ENCODE data around the gene DPT. TPM values are rescaled to one million over a fixed set of nuclear protein-coding genes. Genes with fewer than 3 reads are reported as not detected.

DPT gene
- total RNA-seq, 1 donor, result 4.3 TPM

- no peak for TF ChIP-seq CTCF (IDR thresholded peaks at IDR 0.05; ENCODE audit: extremely low read depth, low read depth, low read length)
- peaks cover 17% of the 10 kb centered on the region for H3K4me1 ChIP-seq (ENCODE audit: insufficient read depth, low read length)
- H4K20me1 ChIP-seq (ENCODE audit: insufficient read depth, low read length), result no peaks in the 10 kb centered on the region
- no peaks in the 10 kb centered on the region for H3K9me3 ChIP-seq (ENCODE audit: low read depth, low read length)
- no peak overlapping the region for H3K4me2 ChIP-seq (ENCODE audit: insufficient read depth, low read length)
- H3K27ac ChIP-seq (ENCODE audit: low read depth, low read length), result no peak overlapping the region
- H3K79me2 ChIP-seq (ENCODE audit: insufficient read depth, low read length), result no peaks in the 10 kb centered on the region
- DNase-seq (ENCODE audit: insufficient read length, low spot score, missing footprints), result no peak
- no peak overlapping the region for H3K4me3 ChIP-seq (ENCODE audit: insufficient read depth, low read length)
- H3K36me3 ChIP-seq (ENCODE audit: insufficient read depth, low read length), result no peaks in the 10 kb centered on the region
- no peak overlapping the region for H2AFZ ChIP-seq (ENCODE audit: low read length)
- H3K27me3 ChIP-seq (ENCODE audit: insufficient read depth, low read length), result no peaks in the 10 kb centered on the region
Measured at GRCh38 chr1:168706391-168706992, 22.5 kb downstream of the DPT start.

GRCh38 chr1:168700575-168701268, 28.3 kb downstream of the DPT start:
- Histone ChIP-seq H3K27ac (ENCODE audit: low read depth, low read length) (no peak overlapping the region), H3K36me3 (ENCODE audit: insufficient read depth, low read length) (no peaks in the 10 kb centered on the region), H3K4me2 (ENCODE audit: insufficient read depth, low read length) (no peak overlapping the region), H4K20me1 (ENCODE audit: insufficient read depth, low read length) (no peaks in the 10 kb centered on the region), H2AFZ (ENCODE audit: low read length) (no peak overlapping the region), H3K27me3 (ENCODE audit: insufficient read depth, low read length) (no peaks in the 10 kb centered on the region), H3K4me1 (ENCODE audit: insufficient read depth, low read length) (no peaks in the 10 kb centered on the region), H3K9me3 (ENCODE audit: low read depth, low read length) (no peaks in the 10 kb centered on the region), H3K79me2 (ENCODE audit: insufficient read depth, low read length) (no peaks in the 10 kb centered on the region), H3K4me3 (ENCODE audit: insufficient read depth, low read length) (no peak overlapping the region)
- TF ChIP-seq CTCF (IDR thresholded peaks at IDR 0.05; ENCODE audit: extremely low read depth, low read depth, low read length), result no peak
- DNase-seq (ENCODE audit: insufficient read length, low spot score, missing footprints), result no peak

- no peak for TF ChIP-seq CTCF (IDR thresholded peaks at IDR 0.05; ENCODE audit: extremely low read depth, low read depth, low read length)
- Histone ChIP-seq H3K27me3 (ENCODE audit: insufficient read depth, low read length) (no peaks in the 10 kb centered on the region), H3K4me1 (ENCODE audit: insufficient read depth, low read length) (no peaks in the 10 kb centered on the region), H2AFZ (ENCODE audit: low read length) (no peak overlapping the region), H4K20me1 (ENCODE audit: insufficient read depth, low read length) (no peaks in the 10 kb centered on the region), H3K79me2 (ENCODE audit: insufficient read depth, low read length) (no peaks in the 10 kb centered on the region), H3K27ac (ENCODE audit: low read depth, low read length) (no peak overlapping the region), H3K4me3 (ENCODE audit: insufficient read depth, low read length) (no peak overlapping the region), H3K9me3 (ENCODE audit: low read depth, low read length) (no peaks in the 10 kb centered on the region), H3K4me2 (ENCODE audit: insufficient read depth, low read length) (no peak overlapping the region), H3K36me3 (ENCODE audit: insufficient read depth, low read length) (no peaks in the 10 kb centered on the region)
- no peak for DNase-seq (ENCODE audit: insufficient read length, low spot score, missing footprints)
Measured at GRCh38 chr1:168698453-168698852, 30.6 kb downstream of the DPT start.

GRCh38 chr1:168697356-168698126, 31.5 kb downstream of the DPT start:
- Histone ChIP-seq H3K27me3 (ENCODE audit: insufficient read depth, low read length) (no peaks in the 10 kb centered on the region), H3K4me2 (ENCODE audit: insufficient read depth, low read length) (no peak overlapping the region), H3K9me3 (ENCODE audit: low read depth, low read length) (no peaks in the 10 kb centered on the region), H3K27ac (ENCODE audit: low read depth, low read length) (no peak overlapping the region), H4K20me1 (ENCODE audit: insufficient read depth, low read length) (no peaks in the 10 kb centered on the region), H2AFZ (ENCODE audit: low read length) (no peak overlapping the region), H3K36me3 (ENCODE audit: insufficient read depth, low read length) (no peaks in the 10 kb centered on the region), H3K4me1 (ENCODE audit: insufficient read depth, low read length) (no peaks in the 10 kb centered on the region), H3K4me3 (ENCODE audit: insufficient read depth, low read length) (no peak overlapping the region), H3K79me2 (ENCODE audit: insufficient read depth, low read length) (no peaks in the 10 kb centered on the region)
- no peak for DNase-seq (ENCODE audit: insufficient read length, low spot score, missing footprints)
- no peak for TF ChIP-seq CTCF (IDR thresholded peaks at IDR 0.05; ENCODE audit: extremely low read depth, low read depth, low read length)
